SJSA1 (cell line): ENCODE data around the gene KLHL11. TPM values are rescaled to one million over a fixed set of nuclear protein-coding genes. Genes with fewer than 3 reads are reported as not detected.
A peak's percentile ranks its signal among the peaks of the same experiment; 100 is the strongest.

Experiments
- DNase-seq, 2 experiments: peaks; one replicate each; pipeline ENCODE4 v3.0.0-alpha.2; 2015 to 2020; ENCODE audit warnings: low spot score in 2 of 2, low read depth in 1 of 2
- H3K27ac ChIP-seq: fragments of 250-450 bp; sonication (Bioruptor Pico); 2 replicates; pipeline ENCODE4 v1.5.1; 2020; ENCODE audit warnings: mild to moderate bottlenecking, moderate library complexity
- H3K27me3 ChIP-seq: fragments of 250-450 bp; sonication (Bioruptor Pico); replicated peaks from 2 replicates; pipeline ENCODE4 v1.5.1; 2020; ENCODE audit warnings: mild to moderate bottlenecking, moderate library complexity
- H3K36me3 ChIP-seq: fragments of 250-450 bp; sonication (Bioruptor Pico); 2 replicates; pipeline ENCODE4 v1.5.1; 2020; ENCODE audit warnings: mild to moderate bottlenecking
- H3K4me1 ChIP-seq: fragments of 250-450 bp; sonication (Bioruptor Pico); replicated peaks from 2 replicates; pipeline ENCODE4 v1.6.1; 2021; ENCODE audit warnings: mild to moderate bottlenecking
- H3K4me3 ChIP-seq: fragments of 250-450 bp; sonication (Bioruptor Pico); 2 replicates; pipeline ENCODE4 v1.5.1; 2020; ENCODE audit warnings: mild to moderate bottlenecking
- H3K9me3 ChIP-seq: fragments of 250-450 bp; sonication (Bioruptor Pico); replicated peaks from 2 replicates; pipeline ENCODE4 v1.5.1; 2020; ENCODE audit warnings: mild to moderate bottlenecking
- total RNA-seq: library from RNA; depleted of rRNA; stranded (reverse); fragments of >200 nt; shearing (Covaris generic); gene quantifications from 2 replicates; pipeline ENCODE4 v1.2.3, GENCODE V29; 2014; rRNA removed

Gene KLHL11, protein sequence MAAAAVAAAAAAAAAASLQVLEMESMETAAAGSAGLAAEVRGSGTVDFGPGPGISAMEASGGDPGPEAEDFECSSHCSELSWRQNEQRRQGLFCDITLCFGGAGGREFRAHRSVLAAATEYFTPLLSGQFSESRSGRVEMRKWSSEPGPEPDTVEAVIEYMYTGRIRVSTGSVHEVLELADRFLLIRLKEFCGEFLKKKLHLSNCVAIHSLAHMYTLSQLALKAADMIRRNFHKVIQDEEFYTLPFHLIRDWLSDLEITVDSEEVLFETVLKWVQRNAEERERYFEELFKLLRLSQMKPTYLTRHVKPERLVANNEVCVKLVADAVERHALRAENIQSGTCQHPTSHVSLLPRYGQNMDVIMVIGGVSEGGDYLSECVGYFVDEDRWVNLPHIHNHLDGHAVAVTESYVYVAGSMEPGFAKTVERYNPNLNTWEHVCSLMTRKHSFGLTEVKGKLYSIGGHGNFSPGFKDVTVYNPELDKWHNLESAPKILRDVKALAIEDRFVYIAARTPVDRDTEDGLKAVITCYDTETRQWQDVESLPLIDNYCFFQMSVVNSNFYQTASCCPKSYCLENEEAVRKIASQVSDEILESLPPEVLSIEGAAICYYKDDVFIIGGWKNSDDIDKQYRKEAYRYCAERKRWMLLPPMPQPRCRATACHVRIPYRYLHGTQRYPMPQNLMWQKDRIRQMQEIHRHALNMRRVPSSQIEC
- total RNA-seq, result 27.4 and 31.2 TPM in 2 replicates

DNA sequence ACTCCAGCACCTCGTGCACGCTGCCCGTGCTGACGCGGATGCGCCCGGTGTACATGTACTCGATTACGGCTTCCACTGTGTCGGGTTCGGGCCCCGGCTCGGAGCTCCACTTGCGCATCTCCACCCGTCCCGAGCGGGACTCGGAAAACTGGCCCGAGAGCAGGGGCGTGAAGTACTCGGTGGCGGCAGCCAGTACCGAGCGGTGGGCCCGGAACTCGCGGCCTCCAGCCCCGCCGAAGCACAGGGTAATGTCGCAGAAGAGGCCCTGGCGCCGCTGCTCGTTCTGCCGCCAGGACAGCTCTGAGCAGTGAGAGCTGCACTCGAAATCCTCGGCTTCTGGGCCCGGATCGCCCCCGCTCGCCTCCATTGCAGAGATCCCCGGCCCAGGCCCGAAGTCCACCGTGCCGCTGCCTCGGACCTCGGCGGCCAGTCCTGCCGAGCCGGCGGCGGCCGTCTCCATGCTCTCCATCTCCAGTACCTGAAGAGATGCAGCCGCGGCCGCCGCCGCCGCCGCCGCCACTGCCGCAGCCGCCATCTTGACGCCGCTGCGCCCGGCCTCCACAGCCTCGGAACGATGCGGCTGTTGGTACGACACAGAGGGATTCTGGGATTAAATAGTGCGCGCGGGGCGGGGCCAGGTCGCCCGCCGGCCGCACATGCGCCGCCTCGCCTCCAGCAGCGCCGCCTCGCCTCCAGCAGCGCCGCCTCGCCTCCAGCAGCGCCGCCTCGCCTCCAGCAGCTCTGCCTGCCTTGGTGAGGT, at the start of gene KLHL11:
Gene KLHL11, minus strand, starts transcription at position 588 of the 760 bp plus-strand sequence. Its CDS starts 53 bp downstream, at position 535.
- DNase-seq, result peak; percentile 78 to 85
- Histone ChIP-seq H3K36me3 (peaks cover 34% of the 10 kb centered on the region), H3K4me3 (peak within 1 kb of the TSS; percentile 81), H3K4me1 (peaks cover 13% of the 10 kb centered on the region), H3K27me3 (no peaks in the 10 kb centered on the region), H3K27ac (peak within 1 kb of the TSS; percentile 36), H3K9me3 (no peaks in the 10 kb centered on the region)

- Histone ChIP-seq H3K4me1 (peaks cover 38% of the 10 kb centered on the region), H3K27me3 (no peaks in the 10 kb centered on the region), H3K4me3 (no peak overlapping the region), H3K36me3 (peaks cover 75% of the 10 kb centered on the region), H3K27ac (no peak overlapping the region), H3K9me3 (0 out of 2 replicates have a peak, but pooled peaks cover 5% of the 10 kb centered on the region)
- DNase-seq, result no peak
These were observed 49.8 kb upstream of the KLHL11 start for GRCh38 chr17:41915020-41915419.

DNA sequence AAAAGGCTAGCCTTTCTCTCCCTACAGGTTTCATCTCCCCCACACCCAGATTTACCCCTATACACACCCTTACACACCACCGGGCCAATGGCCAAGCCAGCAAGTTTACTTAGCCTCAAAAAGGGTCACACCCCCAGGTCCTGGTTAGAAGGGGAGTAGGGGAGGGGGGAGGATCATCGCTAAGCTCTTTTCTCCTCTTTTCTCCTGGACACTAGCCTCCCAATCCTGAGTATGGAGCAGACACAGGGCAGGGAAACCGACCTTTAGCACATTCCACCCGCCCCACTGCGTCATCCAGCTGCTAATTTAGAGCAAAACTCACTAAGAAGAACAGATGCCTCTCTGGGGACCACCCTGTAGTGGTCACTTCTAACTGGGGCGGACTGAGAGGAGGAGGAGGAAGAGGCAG, 49.1 kb upstream of the KLHL11 start:
- Histone ChIP-seq H3K27me3 (no peaks in the 10 kb centered on the region), H3K27ac (no peak overlapping the region), H3K9me3 (0 out of 2 replicates have a peak, but pooled peaks cover 5% of the 10 kb centered on the region), H3K36me3 (peaks cover 81% of the 10 kb centered on the region), H3K4me1 (peaks cover 42% of the 10 kb centered on the region), H3K4me3 (no peak overlapping the region)
- no peak for DNase-seq

DNA sequence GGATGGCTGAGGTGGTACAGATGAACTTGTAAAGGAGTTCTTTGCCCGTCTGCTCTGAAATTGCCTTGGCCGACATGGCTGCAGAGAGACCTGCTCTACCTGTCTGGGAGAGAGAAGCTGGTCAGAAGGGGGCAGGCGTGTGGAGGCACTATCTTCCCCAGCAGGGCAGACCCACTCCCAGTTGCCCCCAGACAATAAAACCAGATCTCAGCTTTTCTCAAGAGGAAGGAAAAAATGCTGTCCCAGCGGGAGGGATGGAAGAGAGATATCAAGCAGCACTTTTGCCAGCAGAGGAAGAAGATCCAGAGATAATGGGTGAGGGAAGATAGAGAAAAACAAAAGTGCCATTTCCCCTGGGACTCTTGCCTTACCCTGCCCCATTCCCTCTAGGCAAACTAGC, 48.6 kb upstream of the KLHL11 start:
- no peak overlapping the region for H3K27ac ChIP-seq
- H3K9me3 ChIP-seq, result 0 out of 2 replicates have a peak, but pooled peaks cover 5% of the 10 kb centered on the region
- no peak overlapping the region for H3K4me3 ChIP-seq
- DNase-seq, result no peak
- peaks cover 87% of the 10 kb centered on the region for H3K36me3 ChIP-seq
- H3K4me1 ChIP-seq, result peaks cover 40% of the 10 kb centered on the region
- H3K27me3 ChIP-seq, result no peaks in the 10 kb centered on the region

DNA sequence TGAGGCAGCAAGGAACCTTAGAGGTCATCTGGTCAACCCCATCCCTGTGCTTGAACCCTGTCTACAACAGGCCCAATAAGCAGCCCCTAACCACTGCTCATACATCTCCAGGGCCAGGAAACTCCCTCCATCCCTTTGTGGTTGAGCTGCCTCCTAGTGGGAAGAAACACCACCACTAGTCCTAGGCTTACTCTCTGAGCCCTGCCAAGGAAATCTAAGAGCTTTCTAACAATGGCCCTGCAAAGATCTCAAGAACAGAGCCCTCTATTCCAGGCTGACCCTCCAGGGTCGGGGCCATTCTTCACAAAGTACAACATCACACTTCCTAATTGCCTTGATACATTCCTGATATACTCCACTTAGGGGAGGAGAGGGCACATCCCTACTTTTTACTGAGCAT, 47.7 kb upstream of the KLHL11 start:
- Histone ChIP-seq H3K36me3 (peaks cover 87% of the 10 kb centered on the region), H3K9me3 (no peaks in the 10 kb centered on the region), H3K27ac (no peak overlapping the region), H3K4me3 (no peak overlapping the region), H3K4me1 (peaks cover 34% of the 10 kb centered on the region), H3K27me3 (no peaks in the 10 kb centered on the region)
- no peak for DNase-seq

DNA sequence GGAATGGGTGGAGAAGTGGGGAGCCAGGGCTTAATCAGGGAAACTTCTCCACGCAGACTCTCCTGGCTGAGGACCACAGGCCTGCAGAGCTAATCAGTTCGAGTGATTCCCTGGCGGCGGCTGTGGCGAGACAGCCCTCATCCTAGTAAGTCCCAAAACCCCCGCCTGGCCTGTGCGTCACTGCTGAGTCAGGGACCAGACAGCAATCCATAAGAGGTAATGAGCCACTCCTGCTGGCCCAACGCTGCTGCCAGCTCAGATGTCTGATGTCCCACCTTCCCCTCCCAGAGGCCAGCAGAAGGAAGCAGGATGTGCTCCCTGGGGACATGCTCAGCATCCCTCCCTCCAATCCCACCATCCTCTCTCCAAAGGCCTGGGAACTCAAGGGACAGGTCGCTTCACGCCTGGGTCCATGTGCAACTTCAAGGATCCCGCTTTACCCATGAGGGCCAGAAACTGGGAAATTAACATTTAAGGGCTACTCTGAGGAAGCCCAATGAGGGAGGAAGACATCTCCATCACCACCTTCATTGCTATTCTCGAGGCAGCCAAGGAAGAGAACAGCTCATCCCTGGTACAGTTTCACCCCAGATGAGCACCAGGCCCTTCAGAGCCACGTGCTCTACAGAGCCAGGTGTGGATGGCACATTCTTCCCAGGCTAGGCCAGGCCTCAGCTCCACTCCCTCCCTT, 45.6 kb upstream of the KLHL11 start:
- Histone ChIP-seq H3K36me3 (peaks cover 89% of the 10 kb centered on the region), H3K27ac (peak overlapping the region; percentile 51), H3K9me3 (no peaks in the 10 kb centered on the region), H3K27me3 (no peaks in the 10 kb centered on the region), H3K4me1 (peaks cover 36% of the 10 kb centered on the region), H3K4me3 (no peak overlapping the region)
- DNase-seq, result peak; percentile 82 to 98

DNA sequence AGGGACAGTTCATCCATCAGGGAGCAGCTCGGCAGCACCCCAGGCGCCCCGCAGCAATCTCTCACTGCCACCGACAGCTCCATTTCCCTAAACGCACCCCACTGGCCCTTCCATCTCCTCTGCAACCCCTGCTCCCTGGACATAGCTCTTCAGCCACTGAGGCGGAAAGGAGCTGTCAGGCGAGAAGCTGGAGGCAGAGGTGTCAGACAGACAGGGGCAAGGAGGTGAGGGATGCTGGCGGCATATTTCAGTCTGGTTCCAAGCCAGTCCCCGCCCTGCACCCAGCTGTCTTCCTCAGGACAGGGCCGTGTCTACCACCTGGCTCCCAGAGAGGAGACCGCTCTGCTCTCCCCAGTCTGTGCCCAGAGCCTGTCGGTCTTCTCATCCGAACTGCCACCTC, 43.9 kb upstream of the KLHL11 start:
- Histone ChIP-seq H3K36me3 (peaks cover 93% of the 10 kb centered on the region), H3K4me1 (peaks cover 36% of the 10 kb centered on the region), H3K4me3 (no peak overlapping the region), H3K9me3 (no peaks in the 10 kb centered on the region), H3K27me3 (no peaks in the 10 kb centered on the region), H3K27ac (no peak overlapping the region)
- no peak for DNase-seq

- peaks cover 36% of the 10 kb centered on the region for H3K4me1 ChIP-seq
- H3K27ac ChIP-seq, result 0 out of 2 replicates have a peak overlapping the region, but pooled peaks have one; percentile 18
- no peaks in the 10 kb centered on the region for H3K27me3 ChIP-seq
- H3K4me3 ChIP-seq, result no peak overlapping the region
- H3K9me3 ChIP-seq, result no peaks in the 10 kb centered on the region
- DNase-seq, result no peak
- peaks cover 88% of the 10 kb centered on the region for H3K36me3 ChIP-seq
These were observed 42.7 kb upstream of the KLHL11 start for GRCh38 chr17:41907633-41908539.

- Histone ChIP-seq H3K4me3 (no peak overlapping the region), H3K36me3 (peaks cover 88% of the 10 kb centered on the region), H3K27me3 (no peaks in the 10 kb centered on the region), H3K4me1 (peaks cover 36% of the 10 kb centered on the region), H3K27ac (no peak overlapping the region), H3K9me3 (no peaks in the 10 kb centered on the region)
- DNase-seq, result peak; percentile 52 to 66
These were observed 41.9 kb upstream of the KLHL11 start for GRCh38 chr17:41907185-41907556.

GRCh38 chr17:41906465-41907184, 41.4 kb upstream of the KLHL11 start:
- no peak overlapping the region for H3K27ac ChIP-seq
- no peak overlapping the region for H3K4me3 ChIP-seq
- DNase-seq, result no peak
- no peaks in the 10 kb centered on the region for H3K27me3 ChIP-seq
- H3K36me3 ChIP-seq, result peaks cover 89% of the 10 kb centered on the region
- H3K4me1 ChIP-seq, result peaks cover 36% of the 10 kb centered on the region
- H3K9me3 ChIP-seq, result no peaks in the 10 kb centered on the region

- DNase-seq, result no peak
- H3K4me1 ChIP-seq, result peaks cover 22% of the 10 kb centered on the region
- no peak overlapping the region for H3K4me3 ChIP-seq
- peaks cover 89% of the 10 kb centered on the region for H3K36me3 ChIP-seq
- H3K9me3 ChIP-seq, result no peaks in the 10 kb centered on the region
- no peak overlapping the region for H3K27ac ChIP-seq
- no peaks in the 10 kb centered on the region for H3K27me3 ChIP-seq
These were observed 39.9 kb upstream of the KLHL11 start for GRCh38 chr17:41905172-41905571.

DNA sequence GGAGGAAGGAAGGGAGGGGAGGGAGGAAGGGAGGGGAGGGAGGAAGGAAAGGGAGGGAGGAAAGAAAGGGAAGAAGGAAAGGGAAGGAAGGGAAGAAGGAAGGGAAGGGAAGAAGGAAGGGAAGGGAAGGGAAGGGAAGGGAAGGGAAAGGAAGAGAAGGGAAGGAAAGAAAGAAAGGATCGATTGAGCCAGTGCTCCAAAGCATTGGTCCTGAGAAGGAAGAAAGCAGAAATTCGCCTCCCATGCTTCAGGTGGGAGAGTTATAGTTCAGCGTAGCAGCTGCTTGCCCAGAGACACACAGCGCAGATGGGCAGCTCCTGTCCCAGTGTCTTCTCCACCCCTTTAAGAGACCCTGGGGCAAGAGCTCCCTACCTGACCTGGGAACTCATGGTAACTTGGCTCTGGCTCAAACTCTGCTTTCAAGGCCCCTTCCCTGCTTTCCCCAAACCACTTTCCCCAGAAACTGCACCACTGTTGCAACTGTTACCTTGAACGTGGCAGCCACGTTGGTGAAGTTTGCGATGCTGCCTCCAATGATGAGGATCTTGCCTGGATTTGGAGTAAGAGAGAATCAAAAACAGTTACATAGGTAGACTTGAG, 39.1 kb upstream of the KLHL11 start:
- Histone ChIP-seq H3K27ac (no peak overlapping the region), H3K27me3 (no peaks in the 10 kb centered on the region), H3K36me3 (peaks cover 85% of the 10 kb centered on the region), H3K9me3 (no peaks in the 10 kb centered on the region), H3K4me3 (no peak overlapping the region), H3K4me1 (peaks cover 14% of the 10 kb centered on the region)
- DNase-seq, result no peak
